T-helper 1 cell treated with Interleukin-12 subunit alpha and Interleukin-12 subunit beta and Interleukin-4 antibody, amounts not matched to agents 30 ng/mL and 1 ng/mL, for 36 hours (primary cell): ENCODE data around the gene TSPAN9. TPM values are rescaled to one million over a fixed set of nuclear protein-coding genes. Genes with fewer than 3 reads are reported as not detected.

Experiments
- intact Hi-C: fragments of 100-400 bp; cut with micrococcal nuclease; formaldehyde crosslinking; loops from one replicate; pipeline ENCODE4 v1.15.1; 2024
- total RNA-seq: library from RNA; stranded (reverse); gene quantifications from 2 replicates; pipeline ENCODE4 v1.2.3, GENCODE V29; 2022

Gene TSPAN9
- total RNA-seq, 1 donor from 2014 or later = not detected

- intact Hi-C loops = no loop called here
Measured at GRCh38 chr12:3288690-3289089, 211.5 kb downstream of the TSPAN9 start.

- intact Hi-C loops = no loop called here
Measured at GRCh38 chr12:3289702-3290101, 212.5 kb downstream of the TSPAN9 start.

GRCh38 chr12:3291939-3292338 is 214.8 kb downstream of the TSPAN9 start:
- intact Hi-C loops = no loop called here

- intact Hi-C loops = no loop called here
Measured at GRCh38 chr12:3292677-3293412, 215.7 kb downstream of the TSPAN9 start.

- intact Hi-C loops = no loop called here
Measured at GRCh38 chr12:3293446-3294161, 216.4 kb downstream of the TSPAN9 start.

- intact Hi-C loops = no loop called here
Measured at GRCh38 chr12:3294481-3294911, 217.3 kb downstream of the TSPAN9 start.

GRCh38 chr12:3295225-3295624 is 218.0 kb downstream of the TSPAN9 start:
- intact Hi-C loops = no loop called here

GRCh38 chr12:3295646-3296408 is 218.6 kb downstream of the TSPAN9 start:
- intact Hi-C loops = no loop called here

- intact Hi-C loops = no loop called here
Measured at GRCh38 chr12:3296409-3296701, 219.2 kb downstream of the TSPAN9 start.

GRCh38 chr12:3298603-3299002 is 221.4 kb downstream of the TSPAN9 start:
- intact Hi-C loops = no loop called here

GRCh38 chr12:3299929-3300832 is 223.0 kb downstream of the TSPAN9 start:
- intact Hi-C loops = loop anchor here (1.0 to 10.0 kb wide), 5 partner anchors 285 to 585 kb away; partner anchors contain the start of gene PARP11

- intact Hi-C loops = loop anchor here (1.0 to 10.0 kb wide), 5 partner anchors 284 to 584 kb away; partner anchors contain the start of gene PARP11
Measured at GRCh38 chr12:3300833-3301401, 223.7 kb downstream of the TSPAN9 start.

- intact Hi-C loops = loop anchor here (10.0 kb wide), 1 partner anchor 282 kb away; no protein-coding TSS in a partner anchor
Measured at GRCh38 chr12:3302401-3303041, 225.3 kb downstream of the TSPAN9 start.

GRCh38 chr12:3303410-3304136 is 226.4 kb downstream of the TSPAN9 start:
- intact Hi-C loops = loop anchor here (10.0 kb wide), 1 partner anchor 281 kb away; no protein-coding TSS in a partner anchor

GRCh38 chr12:3304436-3305165 is 227.4 kb downstream of the TSPAN9 start:
- intact Hi-C loops = loop anchor here (10.0 kb wide), 1 partner anchor 280 kb away; no protein-coding TSS in a partner anchor

GRCh38 chr12:3305464-3305863 is 228.3 kb downstream of the TSPAN9 start:
- intact Hi-C loops = loop anchor here (10.0 kb wide), 1 partner anchor 279 kb away; no protein-coding TSS in a partner anchor

GRCh38 chr12:3305904-3306619 is 228.9 kb downstream of the TSPAN9 start:
- intact Hi-C loops = loop anchor here (10.0 kb wide), 1 partner anchor 279 kb away; no protein-coding TSS in a partner anchor

- intact Hi-C loops = loop anchor here (10.0 kb wide), 1 partner anchor 277 kb away; no protein-coding TSS in a partner anchor
Measured at GRCh38 chr12:3307389-3307788, 230.2 kb downstream of the TSPAN9 start.
